Gastroesophageal sphincter (tissue), 4 donors: ENCODE measurements around the gene PIP5KL1. TPM values are rescaled to one million over a fixed set of nuclear protein-coding genes. Genes with fewer than 3 reads are reported as not detected.

Experiments used
- ATAC-seq: fragments of 150-250 bp; one replicate; pipeline ENCODE4 v1.9.1; 2016; ENCODE audit warnings: mild to moderate bottlenecking, moderate library complexity
- H3K27ac ChIP-seq, 4 donors: fragments of 200-600 bp; sonication (generic) in 3 of 4; 1 replicate in 3 of 4; 2 replicates in 1 of 4; pipeline ENCODE4 v1.5.1; 2016 to 2019
- H3K27me3 ChIP-seq: fragments of 200-600 bp; sonication (generic); one replicate; pipeline ENCODE4 v1.5.1; 2019
- H3K36me3 ChIP-seq, 2 donors: fragments of 200-600 bp; sonication (generic); one replicate each; pipeline ENCODE4 v1.5.1; 2019; ENCODE audit warnings: control low read depth in 1 of 2
- H3K4me1 ChIP-seq, 3 donors: fragments of 200-600 bp; sonication (generic); 1 replicate in 2 of 3; 2 replicates in 1 of 3; pipeline ENCODE4 v1.5.1; 2016 to 2019; ENCODE audit warnings: control low read depth in 2 of 3
- H3K4me3 ChIP-seq, 2 donors: fragments of 200-600 bp; sonication (generic); one replicate each; pipeline ENCODE4 v1.5.1; 2019; ENCODE audit warnings: mild to moderate bottlenecking in 1 of 2, moderate library complexity in 1 of 2
- H3K9me3 ChIP-seq, 3 donors: fragments of 200-600 bp; sonication (generic); one replicate each; pipeline ENCODE4 v1.5.1; 2017 to 2019; ENCODE audit warnings: control low read depth in 2 of 3
- CTCF ChIP-seq, 4 experiments: fragments of 200-600 bp in 2 of 4; fragments of 450-650 bp in 2 of 4; sonication (generic) in 1 of 4; IDR thresholded peaks; one replicate each; pipeline ENCODE4 v1.5.1; 2017 to 2019; ENCODE audit warnings: antibody characterized with exemption in 4 of 4, mild to moderate bottlenecking in 2 of 4, moderate library complexity in 2 of 4
- EP300 ChIP-seq: sonication (generic); formaldehyde crosslinking; IDR thresholded peaks from one replicate; pipeline ENCODE4 v1.6.1; 2017; ENCODE audit warnings: antibody characterized with exemption, mild to moderate bottlenecking
- POLR2A ChIP-seq, 2 donors: fragments of 450-650 bp; IDR thresholded peaks; one replicate each; pipeline ENCODE4 v1.6.1; 2017; ENCODE audit warnings: antibody characterized with exemption in 2 of 2, mild to moderate bottlenecking in 2 of 2, moderate library complexity in 1 of 2
- POLR2AphosphoS5 ChIP-seq: sonication (generic); formaldehyde crosslinking; IDR thresholded peaks from one replicate; pipeline ENCODE4 v1.6.1; 2017; ENCODE audit warnings: antibody characterized with exemption
- WGBS, 2 donors: methylation state at CpG; one replicate each; pipeline ENCODE4 v1.1.5; 2018; ENCODE audit warnings: low coverage in 1 of 2; 5-methylcytosine and 5-hydroxymethylcytosine counted together
- total RNA-seq, 4 donors: library from RNA; depleted of rRNA; stranded (reverse); fragments of >200 nt; gene quantifications; one replicate each; pipeline ENCODE4 v1.1.0, GENCODE V29; 2016

PIP5KL1 gene
- total RNA-seq, 4 donors from 2014 or later = 0.66 to 3.4 (median 3.1) TPM; not detected in 1

- no peak overlapping the region for H3K4me3 ChIP-seq
- WGBS, 2 donors = 33% methylated on average over 1 of the region's 3 CpGs; no CpG with 5 or more reads in 1 of the 2 donors
- no peaks in the 10 kb centered on the region for H3K9me3 ChIP-seq
- H3K36me3 ChIP-seq = peaks cover 0 to 51% of the 10 kb centered on the region in 2 donors
- peak overlapping the region in 2 of 4 donors; percentile 27 to 43 for H3K27ac ChIP-seq
- peaks cover 0 to 78% (median 13%) of the 10 kb centered on the region in 3 donors for H3K4me1 ChIP-seq
- no peak for TF ChIP-seq POLR2AphosphoS5
- no peak for TF ChIP-seq EP300
- no peak for TF ChIP-seq CTCF (IDR thresholded peaks at IDR 0.05)
- TF ChIP-seq POLR2A (IDR thresholded peaks at IDR 0.05) = no peak
- ATAC-seq = no peak
- no peaks in the 10 kb centered on the region for H3K27me3 ChIP-seq
These were observed 16.2 kb upstream of the PIP5KL1 start for GRCh38 chr9:127946728-127947127.

DNA sequence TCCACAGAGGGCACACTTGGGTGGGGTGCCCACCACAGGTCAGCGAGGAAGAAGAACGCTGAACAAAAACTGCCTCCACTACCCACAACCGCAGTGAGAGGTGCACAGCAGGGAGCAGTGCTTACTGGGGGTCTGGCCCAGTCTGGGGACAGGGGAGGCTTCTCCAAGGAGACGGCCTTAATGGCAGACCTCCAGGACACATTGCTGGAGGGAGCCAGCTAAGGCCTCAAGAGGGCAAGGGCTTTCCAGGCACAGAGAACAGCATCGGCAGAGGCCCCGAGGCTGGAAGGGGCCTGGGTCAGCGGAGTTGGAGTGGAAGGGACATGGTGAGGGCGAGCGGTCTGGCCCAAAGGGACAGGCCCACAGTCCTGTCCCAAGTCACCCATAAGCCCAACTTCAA lies 15.4 kb upstream of the PIP5KL1 start:
- Histone ChIP-seq H3K27me3 (no peaks in the 10 kb centered on the region), H3K4me1 (peaks cover 0 to 78% (median 11%) of the 10 kb centered on the region in 3 donors), H3K4me3 (no peak overlapping the region), H3K9me3 (no peaks in the 10 kb centered on the region), H3K27ac (peak overlapping the region in 2 of 4 donors; percentile 27 to 43), H3K36me3 (peaks cover 0 to 59% of the 10 kb centered on the region in 2 donors)
- TF ChIP-seq POLR2A (IDR thresholded peaks at IDR 0.05) = no peak
- TF ChIP-seq EP300 = no peak
- no peak for TF ChIP-seq CTCF (IDR thresholded peaks at IDR 0.05)
- TF ChIP-seq POLR2AphosphoS5 = no peak
- ATAC-seq = no peak
- 73% methylated on average over 5 of the region's 9 CpGs; no CpG with 5 or more reads in 1 of the 2 donors for WGBS, 2 donors

DNA sequence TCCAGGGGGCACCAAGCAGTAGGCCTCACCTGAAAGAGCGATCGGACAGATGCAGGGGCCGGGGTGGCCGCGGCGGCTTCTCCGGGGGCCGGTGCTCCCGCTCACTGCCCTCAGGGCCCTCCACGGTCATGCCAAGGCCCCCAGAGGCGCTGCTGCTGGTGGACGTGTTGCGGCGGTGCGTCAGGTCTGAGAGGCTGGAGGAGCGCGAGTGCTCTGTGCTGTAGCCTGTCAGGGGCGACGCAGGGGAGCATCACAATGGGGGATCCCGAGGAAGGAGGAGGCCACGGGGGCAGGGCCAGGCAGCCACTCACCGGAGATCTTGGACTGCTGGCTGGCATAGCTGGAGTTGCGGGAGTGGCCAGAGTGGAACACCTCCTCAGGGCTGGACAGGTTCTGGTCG lies 14.8 kb upstream of the PIP5KL1 start:
- Histone ChIP-seq H3K9me3 (no peaks in the 10 kb centered on the region), H3K27ac (peak overlapping the region in 2 of 4 donors; percentile 27 to 43), H3K4me3 (no peak overlapping the region), H3K4me1 (peaks cover 0 to 73% (median 7%) of the 10 kb centered on the region in 3 donors), H3K36me3 (peaks cover 0 to 59% of the 10 kb centered on the region in 2 donors), H3K27me3 (no peaks in the 10 kb centered on the region)
- WGBS, 2 donors = 69% methylated on average over 3 of the region's 24 CpGs; no CpG with 5 or more reads in 1 of the 2 donors
- no peak for TF ChIP-seq POLR2AphosphoS5
- TF ChIP-seq EP300 = no peak
- TF ChIP-seq CTCF (IDR thresholded peaks at IDR 0.05) = no peak
- no peak for TF ChIP-seq POLR2A (IDR thresholded peaks at IDR 0.05)
- ATAC-seq = no peak

DNA sequence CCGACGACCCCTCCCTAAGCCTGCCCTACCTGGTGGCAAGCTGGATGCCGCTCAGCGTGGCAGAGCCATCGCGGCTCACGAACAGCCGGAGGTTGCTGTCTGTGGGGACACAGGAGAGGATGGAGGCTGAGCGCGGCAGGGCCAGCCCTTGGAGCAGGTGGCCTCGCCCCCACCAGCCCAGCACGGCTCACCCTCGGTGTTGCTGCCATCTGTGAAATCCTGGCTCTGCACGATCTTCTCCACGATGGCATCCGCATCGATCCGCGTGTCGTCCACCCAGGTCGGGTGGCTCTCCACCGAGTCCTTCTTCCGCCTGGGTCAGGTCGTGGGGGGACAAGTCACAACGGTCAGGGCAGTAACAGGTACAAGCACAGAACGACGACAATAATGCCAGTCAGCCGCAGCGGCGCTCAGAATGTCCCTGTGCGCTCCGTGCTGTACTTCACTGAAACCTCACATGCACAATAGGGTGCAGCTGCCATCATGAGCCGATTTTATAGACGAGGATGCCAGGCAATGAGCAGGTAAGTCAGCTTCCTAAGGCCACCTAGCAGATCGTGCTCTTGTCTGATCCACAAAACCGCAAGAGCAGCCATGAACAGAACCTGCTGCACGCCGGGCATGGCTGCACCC lies 14.1 kb upstream of the PIP5KL1 start:
- TF ChIP-seq POLR2A (IDR thresholded peaks at IDR 0.05) (no peak), POLR2AphosphoS5 (no peak), CTCF (IDR thresholded peaks at IDR 0.05) (no peak), EP300 (no peak)
- no peak for ATAC-seq

GRCh38 chr9:127943731-127944144 lies 13.2 kb upstream of the PIP5KL1 start:
- WGBS, 2 donors = no CpG with 5 or more reads among the region's 13 CpGs
- Histone ChIP-seq H3K27ac (peak overlapping the region in 3 of 4 donors; percentile 28 to 58 (median 31)), H3K9me3 (no peaks in the 10 kb centered on the region), H3K4me1 (peaks cover 0 to 62% (median 7%) of the 10 kb centered on the region in 3 donors), H3K4me3 (no peak overlapping the region), H3K27me3 (no peaks in the 10 kb centered on the region), H3K36me3 (peaks cover 0 to 64% of the 10 kb centered on the region in 2 donors)
- ATAC-seq = peak; percentile 81
- TF ChIP-seq CTCF (IDR thresholded peaks at IDR 0.05) (peak in 3 of 4 experiments; percentile 96 to 97 (median 96)), EP300 (no peak), POLR2A (IDR thresholded peaks at IDR 0.05) (no peak), POLR2AphosphoS5 (peak; percentile 31)

More for the DNA sequence above, 14.1 kb upstream of the PIP5KL1 start:
- 78 to 89% methylated on average over 7 to 14 of the region's 38 CpGs for WGBS, 2 donors
- H3K36me3 ChIP-seq = peaks cover 0 to 64% of the 10 kb centered on the region in 2 donors
- H3K27ac ChIP-seq = peak overlapping the region in 2 of 4 donors; percentile 31 to 58
- no peaks in the 10 kb centered on the region for H3K27me3 ChIP-seq
- H3K4me3 ChIP-seq = no peak overlapping the region
- H3K9me3 ChIP-seq = no peaks in the 10 kb centered on the region
- H3K4me1 ChIP-seq = peaks cover 0 to 66% (median 7%) of the 10 kb centered on the region in 3 donors
